HG02973 (cell line): ENCODE measurements around the gene SLCO1B3.
"Not testable (repeated sequence)": the region's sequence is repeated elsewhere in the genome, so short reads cannot be mapped to it uniquely, and the experiment has no call there.

ENCODE experiments used
- ATAC-seq: cut with Tn5 transposase; IDR thresholded peaks from one replicate; pipeline ENCODE4 v1.9.1; 2021; ENCODE audit warnings: moderate library complexity; ENCODE audit not compliant: unreplicated experiment

SLCO1B3 gene

GRCh38 chr12:20810487-20810886 is at the start of gene SLCO1B3:
TSS of gene SLCO1B3 (plus strand) at chr12:20810705. CDS start at chr12:20815739, 5,034 bp downstream.
- ATAC-seq: no peak

GRCh38 chr12:20777420-20777819 is 33.1 kb upstream of the SLCO1B3 start:
- ATAC-seq: no peak

GRCh38 chr12:20778969-20779368 is 31.5 kb upstream of the SLCO1B3 start:
- ATAC-seq: no peak

GRCh38 chr12:20779971-20780370 is 30.5 kb upstream of the SLCO1B3 start:
- ATAC-seq: not testable (repeated sequence)

GRCh38 chr12:20783796-20784357 is 26.6 kb upstream of the SLCO1B3 start:
- not testable (repeated sequence) for ATAC-seq

GRCh38 chr12:20792971-20793370 is 17.5 kb upstream of the SLCO1B3 start:
- ATAC-seq: no peak

- no peak for ATAC-seq
These were observed 12.0 kb upstream of the SLCO1B3 start for GRCh38 chr12:20798554-20798953.

GRCh38 chr12:20800160-20800559 is 10.3 kb upstream of the SLCO1B3 start:
- no peak for ATAC-seq

GRCh38 chr12:20801035-20801434 is 9.5 kb upstream of the SLCO1B3 start:
- ATAC-seq: no peak

GRCh38 chr12:20805921-20806320 is 4.6 kb upstream of the SLCO1B3 start:
- ATAC-seq: no peak

GRCh38 chr12:20807192-20808080 is 3.1 kb upstream of the SLCO1B3 start:
- no peak for ATAC-seq

- ATAC-seq: no peak
These were observed 2.0 kb upstream of the SLCO1B3 start for GRCh38 chr12:20808521-20808920.

GRCh38 chr12:20815574-20815973 is 5.1 kb downstream of the SLCO1B3 start:
- ATAC-seq: no peak

GRCh38 chr12:20822415-20822814 is 11.9 kb downstream of the SLCO1B3 start:
- no peak for ATAC-seq

- ATAC-seq: no peak
These were observed 12.4 kb downstream of the SLCO1B3 start for GRCh38 chr12:20822925-20823324.

- no peak for ATAC-seq
These were observed 19.4 kb downstream of the SLCO1B3 start for GRCh38 chr12:20829919-20830318.

- no peak for ATAC-seq
These were observed 20.0 kb downstream of the SLCO1B3 start for GRCh38 chr12:20830456-20830855.

GRCh38 chr12:20832911-20833310 is 22.4 kb downstream of the SLCO1B3 start:
- ATAC-seq: no peak

GRCh38 chr12:20852649-20853048 is 42.1 kb downstream of the SLCO1B3 start:
- ATAC-seq: no peak

- no peak for ATAC-seq
These were observed 52.6 kb downstream of the SLCO1B3 start for GRCh38 chr12:20863056-20863455.

- ATAC-seq: no peak
These were observed 55.4 kb downstream of the SLCO1B3 start for GRCh38 chr12:20865873-20866272.

GRCh38 chr12:20868277-20868676 is 57.8 kb downstream of the SLCO1B3 start:
- ATAC-seq: no peak
